ENCODE results near the gene NFIA. TPM values are rescaled to one million over a fixed set of nuclear protein-coding genes. Genes with fewer than 3 reads are reported as not detected.
A peak's percentile ranks its signal among the peaks of the same experiment; 100 is the strongest.

Gene NFIA
- total and polyA plus RNA-seq, 7 experiments from 2014 or later = 1.0 to 8.6 (median 5.9) TPM

GRCh38 chr1:61104220-61104671 lies 21.9 kb downstream of the NFIA start:
- H3K9me3 ChIP-seq (ENCODE audit: control insufficient read depth in 2 of 3, low read length in 3 of 3) = no peaks in the 10 kb centered on the region
- no peak overlapping the region for H3K4me3 ChIP-seq (ENCODE audit: low read length)
- ChIA-PET CTCF (no interaction called here), POLR2A (no interaction called here)
- H3K27ac ChIP-seq (ENCODE audit: low read depth, low read length) = no peak overlapping the region
- ATAC-seq = no peak
- Mint-ChIP-seq H3K27ac (no peak overlapping the region), H3K36me3 (peaks cover 0 to 6% (median 4%) of the 10 kb centered on the region in 5 donors), H3K9me3 (peaks cover 0 to 5% (median 0%) of the 10 kb centered on the region in 11 donors), H3K4me3 (no peak overlapping the region), H3K4me1 (peaks cover 0 to under 1% (median 0%) of the 10 kb centered on the region in 7 donors), H3K27me3 (peaks cover 0 to 27% (median 0%) of the 10 kb centered on the region in 5 donors)
- no peaks in the 10 kb centered on the region for H3K27me3 ChIP-seq (ENCODE audit: control insufficient read depth in 2 of 2, insufficient read depth in 2 of 2, low read length in 2 of 2)
- intact Hi-C loops (cut with micrococcal nuclease) = no loop called here
- H3K36me3 ChIP-seq (ENCODE audit: control insufficient read depth in 2 of 3, insufficient read depth in 3 of 3, low read length in 3 of 3) = no peaks in the 10 kb centered on the region
- DNase-seq = no peak
- no peaks in the 10 kb centered on the region for H3K4me1 ChIP-seq (ENCODE audit: control insufficient read depth in 2 of 2, insufficient read depth in 2 of 2, low read length in 2 of 2)

GRCh38 chr1:61107638-61108037 lies 25.3 kb downstream of the NFIA start:
- Mint-ChIP-seq H3K4me1 (peaks cover 0 to 7% (median 4%) of the 10 kb centered on the region in 7 donors), H3K9me3 (peaks cover 0 to 5% (median 0%) of the 10 kb centered on the region in 11 donors), H3K27ac (no peak overlapping the region), H3K36me3 (peaks cover 0 to 5% (median 3%) of the 10 kb centered on the region in 5 donors), H3K27me3 (peaks cover 0 to 20% (median 0%) of the 10 kb centered on the region in 5 donors), H3K4me3 (no peak overlapping the region)
- ChIA-PET POLR2A (no interaction called here), CTCF (no interaction called here)
- DNase-seq (no peak), ATAC-seq (no peak)
- Histone ChIP-seq H3K9me3 (ENCODE audit: control insufficient read depth in 2 of 3, low read length in 3 of 3) (no peaks in the 10 kb centered on the region), H3K27ac (ENCODE audit: low read depth, low read length) (no peak overlapping the region), H3K27me3 (ENCODE audit: control insufficient read depth in 2 of 2, insufficient read depth in 2 of 2, low read length in 2 of 2) (no peaks in the 10 kb centered on the region), H3K4me3 (ENCODE audit: low read length) (no peak overlapping the region), H3K4me1 (ENCODE audit: control insufficient read depth in 2 of 2, insufficient read depth in 2 of 2, low read length in 2 of 2) (no peaks in the 10 kb centered on the region), H3K36me3 (ENCODE audit: control insufficient read depth in 2 of 3, insufficient read depth in 3 of 3, low read length in 3 of 3) (no peaks in the 10 kb centered on the region)
- intact Hi-C loops (cut with micrococcal nuclease) = no loop called here

- Mint-ChIP-seq H3K27me3 (peaks cover 0 to 20% (median 0%) of the 10 kb centered on the region in 5 donors), H3K27ac (no peak overlapping the region), H3K36me3 (peaks cover 0 to 11% (median 9%) of the 10 kb centered on the region in 5 donors), H3K4me3 (no peak overlapping the region), H3K9me3 (peaks cover 0 to 10% (median 0%) of the 10 kb centered on the region in 11 donors), H3K4me1 (peaks cover 0 to 11% (median 4%) of the 10 kb centered on the region in 7 donors)
- intact Hi-C loops (cut with micrococcal nuclease) = no loop called here
- ATAC-seq (no peak), DNase-seq (peak in 1 of 9 donors; percentile 8)
- CTCF ChIA-PET = no interaction called here
- Histone ChIP-seq H3K4me3 (ENCODE audit: low read length) (no peak overlapping the region), H3K36me3 (ENCODE audit: control insufficient read depth in 2 of 3, insufficient read depth in 3 of 3, low read length in 3 of 3) (no peaks in the 10 kb centered on the region), H3K27me3 (ENCODE audit: control insufficient read depth in 2 of 2, insufficient read depth in 2 of 2, low read length in 2 of 2) (no peaks in the 10 kb centered on the region), H3K27ac (ENCODE audit: low read depth, low read length) (no peak overlapping the region), H3K9me3 (ENCODE audit: control insufficient read depth in 2 of 3, low read length in 3 of 3) (no peaks in the 10 kb centered on the region), H3K4me1 (ENCODE audit: control insufficient read depth in 2 of 2, insufficient read depth in 2 of 2, low read length in 2 of 2) (no peaks in the 10 kb centered on the region)
- POLR2A ChIA-PET = no interaction called here
Measured at GRCh38 chr1:61109158-61109557, 26.8 kb downstream of the NFIA start.

- Mint-ChIP-seq H3K9me3 (peaks cover 0 to 10% (median 0%) of the 10 kb centered on the region in 11 donors), H3K36me3 (peaks cover 0 to 11% (median 9%) of the 10 kb centered on the region in 5 donors), H3K27ac (no peak overlapping the region), H3K4me1 (peaks cover 0 to 11% (median 4%) of the 10 kb centered on the region in 7 donors), H3K4me3 (no peak overlapping the region), H3K27me3 (peaks cover 0 to 15% (median 0%) of the 10 kb centered on the region in 5 donors)
- H3K27ac ChIP-seq (ENCODE audit: low read depth, low read length) = no peak overlapping the region
- intact Hi-C loops (cut with micrococcal nuclease) = no loop called here
- H3K9me3 ChIP-seq (ENCODE audit: control insufficient read depth in 2 of 3, low read length in 3 of 3) = no peaks in the 10 kb centered on the region
- CTCF ChIA-PET = no interaction called here
- no peaks in the 10 kb centered on the region for H3K36me3 ChIP-seq (ENCODE audit: control insufficient read depth in 2 of 3, insufficient read depth in 3 of 3, low read length in 3 of 3)
- no peaks in the 10 kb centered on the region for H3K27me3 ChIP-seq (ENCODE audit: control insufficient read depth in 2 of 2, insufficient read depth in 2 of 2, low read length in 2 of 2)
- H3K4me1 ChIP-seq (ENCODE audit: control insufficient read depth in 2 of 2, insufficient read depth in 2 of 2, low read length in 2 of 2) = no peaks in the 10 kb centered on the region
- DNase-seq (no peak), ATAC-seq (no peak)
- POLR2A ChIA-PET = no interaction called here
- no peak overlapping the region for H3K4me3 ChIP-seq (ENCODE audit: low read length)
Measured at GRCh38 chr1:61109910-61110309, 27.5 kb downstream of the NFIA start.

- Mint-ChIP-seq H3K36me3 (peaks cover 0 to 15% (median 9%) of the 10 kb centered on the region in 5 donors), H3K27ac (no peak overlapping the region), H3K9me3 (peaks cover 0 to 10% (median 0%) of the 10 kb centered on the region in 11 donors), H3K4me1 (peaks cover 0 to 11% (median 5%) of the 10 kb centered on the region in 7 donors), H3K27me3 (peaks cover 0 to 13% (median 0%) of the 10 kb centered on the region in 5 donors), H3K4me3 (no peak overlapping the region)
- no peak for DNase-seq
- intact Hi-C loops (cut with micrococcal nuclease) = no loop called here
- ChIA-PET CTCF (no interaction called here), POLR2A (no interaction called here)
- Histone ChIP-seq H3K27me3 (ENCODE audit: control insufficient read depth in 2 of 2, insufficient read depth in 2 of 2, low read length in 2 of 2) (no peaks in the 10 kb centered on the region), H3K4me1 (ENCODE audit: control insufficient read depth in 2 of 2, insufficient read depth in 2 of 2, low read length in 2 of 2) (no peaks in the 10 kb centered on the region), H3K9me3 (ENCODE audit: control insufficient read depth in 2 of 3, low read length in 3 of 3) (no peaks in the 10 kb centered on the region), H3K36me3 (ENCODE audit: control insufficient read depth in 2 of 3, insufficient read depth in 3 of 3, low read length in 3 of 3) (no peaks in the 10 kb centered on the region), H3K27ac (ENCODE audit: low read depth, low read length) (no peak overlapping the region), H3K4me3 (ENCODE audit: low read length) (no peak overlapping the region)
- no peak for ATAC-seq
Measured at GRCh38 chr1:61110554-61110953, 28.2 kb downstream of the NFIA start.

- ChIA-PET CTCF (interaction anchor here (0.7 kb wide), 1 partner anchor 30 kb away, joined by 3 read pairs; no protein-coding TSS in a partner anchor), POLR2A (no interaction called here)
- Histone ChIP-seq H3K9me3 (ENCODE audit: control insufficient read depth in 2 of 3, low read length in 3 of 3) (no peaks in the 10 kb centered on the region), H3K27ac (ENCODE audit: low read depth, low read length) (no peak overlapping the region), H3K36me3 (ENCODE audit: control insufficient read depth in 2 of 3, insufficient read depth in 3 of 3, low read length in 3 of 3) (no peaks in the 10 kb centered on the region), H3K27me3 (ENCODE audit: control insufficient read depth in 2 of 2, insufficient read depth in 2 of 2, low read length in 2 of 2) (no peaks in the 10 kb centered on the region), H3K4me3 (ENCODE audit: low read length) (no peak overlapping the region), H3K4me1 (ENCODE audit: control insufficient read depth in 2 of 2, insufficient read depth in 2 of 2, low read length in 2 of 2) (no peaks in the 10 kb centered on the region)
- Mint-ChIP-seq H3K27me3 (peaks cover 0 to 13% (median 4%) of the 10 kb centered on the region in 5 donors), H3K27ac (no peak overlapping the region), H3K9me3 (peaks cover 0 to 10% (median 0%) of the 10 kb centered on the region in 11 donors), H3K36me3 (peaks cover 0 to 15% (median 10%) of the 10 kb centered on the region in 5 donors), H3K4me1 (peaks cover 0 to 11% (median 5%) of the 10 kb centered on the region in 7 donors), H3K4me3 (no peak overlapping the region)
- intact Hi-C loops (cut with micrococcal nuclease) = no loop called here
- DNase-seq (no peak), ATAC-seq (no peak)
Measured at GRCh38 chr1:61111084-61112004, 29.0 kb downstream of the NFIA start.

Measured in naive thymus-derived CD4-positive, alpha-beta T cell (primary cell).